ENCODE data around the gene GRM3. TPM values are rescaled to one million over a fixed set of nuclear protein-coding genes. Genes with fewer than 3 reads are reported as not detected.

GRM3 gene
- total and polyA plus RNA-seq, 2 of the 13 experiments (the other 11 are each of a cell fraction or from before 2014, with no cell fraction given) = not detected

DNA sequence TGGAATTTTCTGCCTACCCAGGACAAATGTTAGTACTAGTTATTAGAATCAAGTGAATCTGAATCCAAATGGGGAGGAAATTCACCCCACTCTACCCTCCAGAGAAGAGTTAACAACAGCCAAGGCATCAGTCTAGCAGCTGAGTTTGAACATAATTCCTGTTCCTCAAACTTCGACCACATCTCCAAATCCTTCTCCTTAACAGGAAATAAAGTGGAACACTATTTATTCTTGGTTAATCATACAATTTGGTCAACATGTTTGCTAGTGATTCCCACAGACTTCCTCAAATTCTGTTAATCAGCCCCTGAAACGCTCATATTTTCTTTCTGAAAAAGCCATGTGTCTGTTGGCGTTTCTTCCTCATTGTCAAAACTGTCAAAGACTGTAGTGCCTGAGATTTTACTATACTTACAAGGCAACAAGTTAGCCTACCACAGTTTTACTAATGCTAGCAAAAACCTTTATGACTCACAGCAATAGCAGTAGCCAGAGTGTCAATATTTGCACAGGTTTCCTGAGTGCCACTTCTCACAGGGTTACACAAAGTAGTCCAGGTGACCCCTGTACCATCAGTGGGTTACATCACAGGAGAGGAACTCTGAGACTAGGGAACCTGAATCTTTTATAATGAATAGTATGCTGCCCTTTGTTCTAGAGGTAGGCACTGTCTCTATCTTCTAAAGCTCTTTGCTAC, 202.9 kb downstream of the GRM3 start (continued):
- TF ChIP-seq, protein P1, sequence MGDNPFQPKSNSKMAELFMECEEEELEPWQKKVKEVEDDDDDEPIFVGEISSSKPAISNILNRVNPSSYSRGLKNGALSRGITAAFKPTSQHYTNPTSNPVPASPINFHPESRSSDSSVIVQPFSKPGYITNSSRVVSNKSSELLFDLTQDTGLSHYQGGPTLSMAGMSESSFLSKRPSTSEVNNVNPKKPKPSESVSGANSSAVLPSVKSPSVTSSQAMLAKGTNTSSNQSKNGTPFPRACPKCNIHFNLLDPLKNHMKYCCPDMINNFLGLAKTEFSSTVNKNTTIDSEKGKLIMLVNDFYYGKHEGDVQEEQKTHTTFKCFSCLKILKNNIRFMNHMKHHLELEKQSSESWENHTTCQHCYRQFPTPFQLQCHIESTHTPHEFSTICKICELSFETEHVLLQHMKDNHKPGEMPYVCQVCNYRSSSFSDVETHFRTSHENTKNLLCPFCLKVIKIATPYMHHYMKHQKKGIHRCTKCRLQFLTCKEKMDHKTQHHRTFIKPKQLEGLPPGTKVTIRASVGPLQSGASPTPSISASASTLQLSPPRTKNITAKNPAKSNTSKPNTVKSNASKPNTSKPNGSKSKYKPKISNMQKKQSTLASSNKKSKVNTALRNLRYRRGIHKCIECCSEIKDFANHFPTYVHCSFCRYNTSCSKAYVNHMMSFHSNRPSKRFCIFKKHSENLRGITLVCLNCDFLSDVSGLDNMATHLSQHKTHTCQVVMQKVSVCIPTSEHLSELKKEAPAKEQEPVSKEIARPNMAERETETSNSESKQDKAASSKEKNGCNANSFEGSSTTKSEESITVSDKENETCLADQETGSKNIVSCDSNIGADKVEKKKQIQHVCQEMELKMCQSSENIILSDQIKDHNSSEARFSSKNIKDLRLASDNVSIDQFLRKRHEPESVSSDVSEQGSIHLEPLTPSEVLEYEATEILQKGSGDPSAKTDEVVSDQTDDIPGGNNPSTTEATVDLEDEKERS (CRISPR knock-in tag; IDR thresholded peaks at IDR 0.05) = no peak
- TF ChIP-seq NAIF1 (CRISPR knock-in tag; IDR thresholded peaks at IDR 0.05; ENCODE audit: borderline replicate concordance) (no peak), PHF21A (CRISPR knock-in tag; IDR thresholded peaks at IDR 0.05) (peak; percentile 88), JUND (CRISPR knock-in tag; IDR thresholded peaks at IDR 0.05) (peak; percentile 91), ZNF224 (CRISPR knock-in tag; IDR thresholded peaks at IDR 0.05) (no peak), ZNF12 (CRISPR knock-in tag; IDR thresholded peaks at IDR 0.05) (peak; percentile 74), ZNF124 (CRISPR knock-in tag; IDR thresholded peaks at IDR 0.05) (peak; percentile 75), ATRX (CRISPR knock-in tag; IDR thresholded peaks at IDR 0.05; ENCODE audit: borderline replicate concordance) (no peak), FOXK1 (CRISPR knock-in tag; IDR thresholded peaks at IDR 0.05; ENCODE audit: borderline replicate concordance, low read depth) (peak; percentile 91; the same call in 1 of the 2 replicates), GZF1 (CRISPR knock-in tag; IDR thresholded peaks at IDR 0.05) (no peak), HNF4G (IDR thresholded peaks at IDR 0.05; ENCODE audit: borderline replicate concordance, low read depth, low read length) (peak; percentile 92), HNF4G (CRISPR knock-in tag; IDR thresholded peaks at IDR 0.05; ENCODE audit: borderline replicate concordance, low read depth) (peak; percentile 85; the same call in 1 of the 2 replicates)
- TF ChIP-seq, protein P2, sequence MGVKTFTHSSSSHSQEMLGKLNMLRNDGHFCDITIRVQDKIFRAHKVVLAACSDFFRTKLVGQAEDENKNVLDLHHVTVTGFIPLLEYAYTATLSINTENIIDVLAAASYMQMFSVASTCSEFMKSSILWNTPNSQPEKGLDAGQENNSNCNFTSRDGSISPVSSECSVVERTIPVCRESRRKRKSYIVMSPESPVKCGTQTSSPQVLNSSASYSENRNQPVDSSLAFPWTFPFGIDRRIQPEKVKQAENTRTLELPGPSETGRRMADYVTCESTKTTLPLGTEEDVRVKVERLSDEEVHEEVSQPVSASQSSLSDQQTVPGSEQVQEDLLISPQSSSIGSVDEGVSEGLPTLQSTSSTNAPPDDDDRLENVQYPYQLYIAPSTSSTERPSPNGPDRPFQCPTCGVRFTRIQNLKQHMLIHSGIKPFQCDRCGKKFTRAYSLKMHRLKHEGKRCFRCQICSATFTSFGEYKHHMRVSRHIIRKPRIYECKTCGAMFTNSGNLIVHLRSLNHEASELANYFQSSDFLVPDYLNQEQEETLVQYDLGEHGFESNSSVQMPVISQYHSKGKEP (CRISPR knock-in tag; IDR thresholded peaks at IDR 0.05) = no peak
- TF ChIP-seq, protein P3, sequence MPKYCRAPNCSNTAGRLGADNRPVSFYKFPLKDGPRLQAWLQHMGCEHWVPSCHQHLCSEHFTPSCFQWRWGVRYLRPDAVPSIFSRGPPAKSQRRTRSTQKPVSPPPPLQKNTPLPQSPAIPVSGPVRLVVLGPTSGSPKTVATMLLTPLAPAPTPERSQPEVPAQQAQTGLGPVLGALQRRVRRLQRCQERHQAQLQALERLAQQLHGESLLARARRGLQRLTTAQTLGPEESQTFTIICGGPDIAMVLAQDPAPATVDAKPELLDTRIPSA (CRISPR knock-in tag; IDR thresholded peaks at IDR 0.05; ENCODE audit: borderline replicate concordance) = no peak
- TF ChIP-seq, protein P4, sequence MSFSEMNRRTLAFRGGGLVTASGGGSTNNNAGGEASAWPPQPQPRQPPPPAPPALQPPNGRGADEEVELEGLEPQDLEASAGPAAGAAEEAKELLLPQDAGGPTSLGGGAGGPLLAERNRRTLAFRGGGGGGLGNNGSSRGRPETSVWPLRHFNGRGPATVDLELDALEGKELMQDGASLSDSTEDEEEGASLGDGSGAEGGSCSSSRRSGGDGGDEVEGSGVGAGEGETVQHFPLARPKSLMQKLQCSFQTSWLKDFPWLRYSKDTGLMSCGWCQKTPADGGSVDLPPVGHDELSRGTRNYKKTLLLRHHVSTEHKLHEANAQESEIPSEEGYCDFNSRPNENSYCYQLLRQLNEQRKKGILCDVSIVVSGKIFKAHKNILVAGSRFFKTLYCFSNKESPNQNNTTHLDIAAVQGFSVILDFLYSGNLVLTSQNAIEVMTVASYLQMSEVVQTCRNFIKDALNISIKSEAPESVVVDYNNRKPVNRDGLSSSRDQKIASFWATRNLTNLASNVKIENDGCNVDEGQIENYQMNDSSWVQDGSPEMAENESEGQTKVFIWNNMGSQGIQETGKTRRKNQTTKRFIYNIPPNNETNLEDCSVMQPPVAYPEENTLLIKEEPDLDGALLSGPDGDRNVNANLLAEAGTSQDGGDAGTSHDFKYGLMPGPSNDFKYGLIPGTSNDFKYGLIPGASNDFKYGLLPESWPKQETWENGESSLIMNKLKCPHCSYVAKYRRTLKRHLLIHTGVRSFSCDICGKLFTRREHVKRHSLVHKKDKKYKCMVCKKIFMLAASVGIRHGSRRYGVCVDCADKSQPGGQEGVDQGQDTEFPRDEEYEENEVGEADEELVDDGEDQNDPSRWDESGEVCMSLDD (CRISPR knock-in tag; IDR thresholded peaks at IDR 0.05; ENCODE audit: borderline replicate concordance) = no peak
- TF ChIP-seq, protein P5, sequence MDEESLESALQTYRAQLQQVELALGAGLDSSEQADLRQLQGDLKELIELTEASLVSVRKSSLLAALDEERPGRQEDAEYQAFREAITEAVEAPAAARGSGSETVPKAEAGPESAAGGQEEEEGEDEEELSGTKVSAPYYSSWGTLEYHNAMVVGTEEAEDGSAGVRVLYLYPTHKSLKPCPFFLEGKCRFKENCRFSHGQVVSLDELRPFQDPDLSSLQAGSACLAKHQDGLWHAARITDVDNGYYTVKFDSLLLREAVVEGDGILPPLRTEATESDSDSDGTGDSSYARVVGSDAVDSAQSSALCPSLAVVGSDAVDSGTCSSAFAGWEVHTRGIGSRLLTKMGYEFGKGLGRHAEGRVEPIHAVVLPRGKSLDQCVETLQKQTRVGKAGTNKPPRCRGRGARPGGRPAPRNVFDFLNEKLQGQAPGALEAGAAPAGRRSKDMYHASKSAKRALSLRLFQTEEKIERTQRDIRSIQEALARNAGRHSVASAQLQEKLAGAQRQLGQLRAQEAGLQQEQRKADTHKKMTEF (CRISPR knock-in tag; IDR thresholded peaks at IDR 0.05) = peak; percentile 96
- TF ChIP-seq, protein P6, sequence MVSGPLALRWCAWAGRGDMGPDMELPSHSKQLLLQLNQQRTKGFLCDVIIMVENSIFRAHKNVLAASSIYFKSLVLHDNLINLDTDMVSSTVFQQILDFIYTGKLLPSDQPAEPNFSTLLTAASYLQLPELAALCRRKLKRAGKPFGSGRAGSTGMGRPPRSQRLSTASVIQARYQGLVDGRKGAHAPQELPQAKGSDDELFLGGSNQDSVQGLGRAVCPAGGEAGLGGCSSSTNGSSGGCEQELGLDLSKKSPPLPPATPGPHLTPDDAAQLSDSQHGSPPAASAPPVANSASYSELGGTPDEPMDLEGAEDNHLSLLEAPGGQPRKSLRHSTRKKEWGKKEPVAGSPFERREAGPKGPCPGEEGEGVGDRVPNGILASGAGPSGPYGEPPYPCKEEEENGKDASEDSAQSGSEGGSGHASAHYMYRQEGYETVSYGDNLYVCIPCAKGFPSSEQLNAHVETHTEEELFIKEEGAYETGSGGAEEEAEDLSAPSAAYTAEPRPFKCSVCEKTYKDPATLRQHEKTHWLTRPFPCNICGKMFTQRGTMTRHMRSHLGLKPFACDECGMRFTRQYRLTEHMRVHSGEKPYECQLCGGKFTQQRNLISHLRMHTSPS (CRISPR knock-in tag; IDR thresholded peaks at IDR 0.05; ENCODE audit: low read depth) = peak; percentile 64; the same call in 1 of the 2 replicates

Measured in HepG2 (cell line).